SU-DHL-6 (cell line): Measurements from ENCODE around the gene HOXD9.

Experiments used
- H2AFZ ChIP-seq: fragments of 200-600 bp; sonication (generic); 2 replicates; pipeline ENCODE4 v1.6.1; 2014; ENCODE audit warnings: low read depth, mild to moderate bottlenecking, moderate library complexity, mixed read lengths, antibody characterized with exemption, low read length; ENCODE audit not compliant: severe bottlenecking
- H3F3A ChIP-seq: fragments of 200-600 bp; shearing (Covaris generic); 2 replicates; pipeline ENCODE4 v1.6.0; 2016; ENCODE audit warnings: antibody characterized with exemption, mild to moderate bottlenecking; ENCODE audit not compliant: insufficient read depth
- H3K27ac ChIP-seq: fragments of 200-600 bp; sonication (generic); 2 replicates; pipeline ENCODE4 v1.5.1; 2016; ENCODE audit warnings: low read depth, mild to moderate bottlenecking, low read length, moderate library complexity, mixed read lengths
- H3K27me3 ChIP-seq: fragments of 200-600 bp; sonication (generic), shearing (Covaris generic); 2 replicates; pipeline ENCODE4 v1.6.0; 2014; ENCODE audit warnings: mild to moderate bottlenecking, low read length
- H3K36me3 ChIP-seq: fragments of 200-600 bp; sonication (generic); 2 replicates; pipeline ENCODE4 v1.6.1; 2014; ENCODE audit warnings: mild to moderate bottlenecking, low read length, mixed read lengths
- H3K4me2 ChIP-seq: fragments of 300-600, 200-600 bp; shearing (Covaris generic), sonication (generic); 2 replicates; pipeline ENCODE4 v1.6.0; 2014; ENCODE audit warnings: low read length, low read depth, mild to moderate bottlenecking; ENCODE audit not compliant: poor library complexity, severe bottlenecking
- H3K4me3 ChIP-seq: fragments of 200-600 bp; sonication (generic); 2 replicates; pipeline ENCODE4 v1.5.1; 2014; ENCODE audit warnings: antibody characterized with exemption, low read length, mild to moderate bottlenecking, mixed read lengths; ENCODE audit not compliant: insufficient read depth, poor library complexity, severe bottlenecking
- H3K79me2 ChIP-seq: fragments of 200-600 bp; sonication (generic); 2 replicates; pipeline ENCODE4 v1.6.1; 2014; ENCODE audit warnings: mild to moderate bottlenecking, low read length, moderate library complexity; ENCODE audit not compliant: insufficient read depth
- H3K9ac ChIP-seq: fragments of 200-600 bp; sonication (generic); 2 replicates; pipeline ENCODE4 v1.7.0; 2014; ENCODE audit warnings: mild to moderate bottlenecking, low read length
- H3K9me2 ChIP-seq: fragments of 200-600 bp; sonication (generic); replicated peaks from 2 replicates; pipeline ENCODE4 v1.6.1; 2014; ENCODE audit warnings: low read length; ENCODE audit not compliant: insufficient read depth
- H3K9me3 ChIP-seq: fragments of 200-600 bp; sonication (generic); 2 replicates; pipeline ENCODE4 v1.6.1; 2014; ENCODE audit warnings: low read length, mixed read lengths; ENCODE audit not compliant: insufficient read depth
- H4K20me1 ChIP-seq: fragments of 200-600 bp; sonication (generic); 2 replicates; pipeline ENCODE4 v1.6.1; 2014; ENCODE audit warnings: low read depth, mild to moderate bottlenecking, antibody characterized with exemption, low read length, moderate library complexity, mixed read lengths
- EZH2phosphoT487 ChIP-seq: fragments of 200-600 bp; sonication (generic), shearing (Covaris generic); conservative IDR thresholded peaks from 2 replicates; pipeline ENCODE4 v1.6.1; 2018; ENCODE audit warnings: mild to moderate bottlenecking, antibody characterized with exemption, low read length, moderate library complexity, mixed read lengths
- TF ChIP-seq, protein P1 (sequence below): fragments of 200-600 bp; sonication (generic); IDR thresholded peaks from one replicate; pipeline ENCODE4 v1.5.1; 2017; ENCODE audit warnings: antibody characterized with exemption, mild to moderate bottlenecking, low read length, moderate library complexity; ENCODE audit not compliant: insufficient read depth, poor library complexity, severe bottlenecking

HOXD9 gene

DNA sequence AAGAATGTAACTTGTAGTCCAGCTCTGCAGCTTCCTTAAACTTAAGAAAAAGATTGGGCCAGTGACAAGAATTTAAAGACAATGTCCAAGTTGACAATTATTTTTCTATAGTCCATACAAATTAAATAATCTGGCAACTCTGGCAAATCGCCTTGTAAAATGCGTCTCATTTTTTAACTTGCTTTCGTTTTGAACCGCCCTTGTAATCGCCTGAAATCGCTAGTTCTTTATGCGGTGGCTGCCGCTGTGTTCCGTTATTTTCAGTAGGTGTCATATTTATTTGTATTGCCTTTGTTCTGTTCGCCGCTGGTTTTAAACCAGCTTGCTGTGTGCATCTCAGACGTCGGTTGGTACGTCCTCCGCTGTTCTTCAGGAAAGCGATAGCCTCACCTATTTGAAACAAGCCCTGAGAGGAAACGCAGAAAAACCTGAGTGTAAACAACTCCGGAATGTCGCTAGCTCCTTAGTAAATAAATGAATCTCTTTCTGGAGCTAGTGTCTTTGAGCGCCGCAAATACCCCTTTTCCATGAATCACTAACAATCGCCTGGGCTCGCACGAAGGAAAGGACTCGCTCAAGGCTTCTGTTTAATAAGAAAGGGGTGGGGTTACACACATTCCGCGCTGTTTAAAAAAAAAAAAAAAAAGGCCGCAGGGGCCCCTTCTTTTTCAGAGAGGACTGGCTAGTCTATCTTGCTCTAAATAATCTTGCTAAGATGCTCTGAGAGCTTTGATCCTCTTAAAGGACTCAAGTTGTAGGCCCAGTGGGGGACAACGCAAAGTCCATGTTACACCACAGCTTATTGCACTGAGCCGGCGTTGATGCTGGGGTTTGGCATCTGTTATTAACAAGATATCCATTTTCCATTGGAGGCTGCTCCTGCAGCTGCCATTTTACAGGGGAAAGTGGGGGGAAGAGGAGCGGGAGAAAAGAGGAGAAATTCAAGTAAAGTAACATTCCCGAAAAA, 10.0 kb downstream of the HOXD9 start:
- no peaks in the 10 kb centered on the region for H3K9me2 ChIP-seq
- H3K4me3 ChIP-seq: no peak overlapping the region
- no peak overlapping the region for H3K9ac ChIP-seq

DNA sequence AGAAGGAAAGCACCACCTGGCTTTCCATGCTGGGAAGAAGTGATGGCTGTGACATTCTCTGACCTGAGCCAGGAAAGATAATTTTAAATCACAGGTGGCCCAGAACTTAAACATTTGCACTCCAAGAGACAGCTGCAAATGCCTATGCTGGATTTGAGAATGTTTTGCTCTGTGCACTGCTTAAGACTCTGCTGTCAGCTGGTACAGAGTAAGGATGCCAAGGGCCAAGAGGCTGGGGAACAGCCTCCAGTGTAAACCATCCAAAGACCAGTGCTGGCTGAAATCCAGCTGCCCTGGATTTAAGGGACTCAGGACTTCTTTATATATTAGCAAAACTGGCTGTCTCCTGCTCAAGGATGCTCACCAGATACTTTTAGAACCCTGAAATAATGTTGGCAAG, 10.9 kb downstream of the HOXD9 start:
- Histone ChIP-seq H3F3A (no peaks in the 10 kb centered on the region), H2AFZ (no peak overlapping the region), H3K4me2 (no peak overlapping the region), H4K20me1 (no peaks in the 10 kb centered on the region), H3K79me2 (no peaks in the 10 kb centered on the region), H3K36me3 (no peaks in the 10 kb centered on the region), H3K9me3 (no peaks in the 10 kb centered on the region), H3K27me3 (no peaks in the 10 kb centered on the region), H3K4me3 (no peak overlapping the region), H3K27ac (no peak overlapping the region), H3K9ac (no peak overlapping the region), H3K9me2 (no peaks in the 10 kb centered on the region)
- TF ChIP-seq, protein P1, sequence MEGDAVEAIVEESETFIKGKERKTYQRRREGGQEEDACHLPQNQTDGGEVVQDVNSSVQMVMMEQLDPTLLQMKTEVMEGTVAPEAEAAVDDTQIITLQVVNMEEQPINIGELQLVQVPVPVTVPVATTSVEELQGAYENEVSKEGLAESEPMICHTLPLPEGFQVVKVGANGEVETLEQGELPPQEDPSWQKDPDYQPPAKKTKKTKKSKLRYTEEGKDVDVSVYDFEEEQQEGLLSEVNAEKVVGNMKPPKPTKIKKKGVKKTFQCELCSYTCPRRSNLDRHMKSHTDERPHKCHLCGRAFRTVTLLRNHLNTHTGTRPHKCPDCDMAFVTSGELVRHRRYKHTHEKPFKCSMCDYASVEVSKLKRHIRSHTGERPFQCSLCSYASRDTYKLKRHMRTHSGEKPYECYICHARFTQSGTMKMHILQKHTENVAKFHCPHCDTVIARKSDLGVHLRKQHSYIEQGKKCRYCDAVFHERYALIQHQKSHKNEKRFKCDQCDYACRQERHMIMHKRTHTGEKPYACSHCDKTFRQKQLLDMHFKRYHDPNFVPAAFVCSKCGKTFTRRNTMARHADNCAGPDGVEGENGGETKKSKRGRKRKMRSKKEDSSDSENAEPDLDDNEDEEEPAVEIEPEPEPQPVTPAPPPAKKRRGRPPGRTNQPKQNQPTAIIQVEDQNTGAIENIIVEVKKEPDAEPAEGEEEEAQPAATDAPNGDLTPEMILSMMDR: no peak

More for the DNA sequence above, 10.0 kb downstream of the HOXD9 start:
- Histone ChIP-seq H3K27me3 (no peaks in the 10 kb centered on the region), H3K4me2 (no peak overlapping the region), H3K36me3 (no peaks in the 10 kb centered on the region), H3K9me3 (no peaks in the 10 kb centered on the region), H3K27ac (no peak overlapping the region), H3F3A (no peaks in the 10 kb centered on the region), H2AFZ (no peak overlapping the region), H4K20me1 (no peaks in the 10 kb centered on the region), H3K79me2 (no peaks in the 10 kb centered on the region)
- TF ChIP-seq EZH2phosphoT487: no peak
- TF ChIP-seq, protein P1: no peak

DNA sequence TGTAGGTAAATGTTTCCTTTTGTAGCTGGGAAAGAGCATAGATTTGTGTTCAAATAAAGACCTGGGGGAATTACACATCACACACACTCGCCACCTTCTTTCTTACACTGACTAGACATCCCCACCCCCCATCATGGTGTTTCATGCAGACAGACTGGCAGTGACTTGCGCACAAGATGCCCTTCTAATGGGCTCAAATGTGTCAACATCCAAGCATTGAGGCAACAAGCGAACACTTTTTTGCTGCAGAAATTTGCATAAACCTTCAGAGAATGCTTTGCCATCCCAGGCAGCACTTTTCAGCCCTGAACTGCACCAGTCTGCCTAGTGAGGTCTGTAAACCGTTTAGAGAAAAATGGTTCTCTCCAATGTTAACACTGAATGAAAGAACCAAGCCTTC, 11.5 kb downstream of the HOXD9 start:
- no peaks in the 10 kb centered on the region for H4K20me1 ChIP-seq
- H3K36me3 ChIP-seq: no peaks in the 10 kb centered on the region
- no peak overlapping the region for H2AFZ ChIP-seq
- no peak overlapping the region for H3K4me2 ChIP-seq
- no peaks in the 10 kb centered on the region for H3K27me3 ChIP-seq
- no peaks in the 10 kb centered on the region for H3K9me3 ChIP-seq
- no peaks in the 10 kb centered on the region for H3K79me2 ChIP-seq
- H3K9ac ChIP-seq: no peak overlapping the region
- H3F3A ChIP-seq: no peaks in the 10 kb centered on the region
- H3K27ac ChIP-seq: no peak overlapping the region
- no peaks in the 10 kb centered on the region for H3K9me2 ChIP-seq
- no peak overlapping the region for H3K4me3 ChIP-seq
- no peak for TF ChIP-seq EZH2phosphoT487
- TF ChIP-seq, protein P1: no peak
